Neural cell (in vitro differentiated cells): ENCODE measurements around the gene PRDM1.

ENCODE experiments used
- CTCF ChIP-seq: fragments of 450-650 bp; IDR thresholded peaks from 2 replicates; pipeline ENCODE4 v1.5.1; 2014; ENCODE audit warnings: antibody characterized with exemption, mild to moderate bottlenecking, moderate library complexity; ENCODE audit not compliant: poor library complexity, severe bottlenecking
- EP300 ChIP-seq: fragments of 450-650 bp; conservative IDR thresholded peaks from 2 replicates; pipeline ENCODE4 v1.6.1; 2014; ENCODE audit warnings: antibody characterized with exemption, mild to moderate bottlenecking, moderate library complexity; ENCODE audit not compliant: poor library complexity, severe bottlenecking
- EZH2 ChIP-seq: fragments of 200-600, 300-800 bp; shearing (Covaris generic), sonication (generic); IDR thresholded peaks from 2 replicates; pipeline ENCODE4 v1.6.1; 2014; ENCODE audit warnings: antibody characterized with exemption, low read length, borderline replicate concordance, mild to moderate bottlenecking; ENCODE audit not compliant: insufficient read depth, poor library complexity, severe bottlenecking
- MXI1 ChIP-seq: fragments of 450-650 bp; conservative IDR thresholded peaks from 2 replicates; pipeline ENCODE4 v1.6.1; 2014; ENCODE audit warnings: antibody characterized with exemption, mild to moderate bottlenecking; ENCODE audit not compliant: poor library complexity, severe bottlenecking
- POLR2AphosphoS5 ChIP-seq: IDR thresholded peaks from 2 replicates; pipeline ENCODE4 v1.6.1; 2012
- RAD21 ChIP-seq: fragments of 450-650 bp; conservative IDR thresholded peaks from 2 replicates; pipeline ENCODE4 v1.6.1; 2014; ENCODE audit warnings: antibody characterized with exemption, mild to moderate bottlenecking, moderate library complexity
- TAF1 ChIP-seq: IDR thresholded peaks from 2 replicates; pipeline ENCODE4 v1.6.1; 2012; ENCODE audit warnings: low read depth

- no peak for TF ChIP-seq CTCF
- TF ChIP-seq POLR2AphosphoS5, result no peak
- TF ChIP-seq MXI1, result no peak
- no peak for TF ChIP-seq TAF1
- TF ChIP-seq EZH2, result no peak
- no peak for TF ChIP-seq RAD21
- no peak for TF ChIP-seq EP300
Observed at GRCh38 chr6:106145144-106145543, 59.0 kb downstream of the PRDM1 start.
